ENCODE measurements around the gene FAM163B. TPM values are rescaled to one million over a fixed set of nuclear protein-coding genes. Genes with fewer than 3 reads are reported as not detected.

The FAM163B gene
- total RNA-seq, 1 experiment from 2014 or later = 2.0 TPM

- no peak overlapping the region for H3K27ac Mint-ChIP-seq
- peaks cover 12% of the 10 kb centered on the region for H3K27me3 Mint-ChIP-seq (ENCODE audit: low read depth)
- peaks cover 6% of the 10 kb centered on the region for H3K4me1 Mint-ChIP-seq
- CTCF ChIA-PET = interaction anchor here (1.0 to 4.0 kb wide), 2 partner anchors 12 to 67 kb away, joined by 3 to 15 read pairs; no protein-coding TSS in a partner anchor
- POLR2A ChIA-PET = no interaction called here
- no peak for ATAC-seq
- TF ChIP-seq, protein P1, sequence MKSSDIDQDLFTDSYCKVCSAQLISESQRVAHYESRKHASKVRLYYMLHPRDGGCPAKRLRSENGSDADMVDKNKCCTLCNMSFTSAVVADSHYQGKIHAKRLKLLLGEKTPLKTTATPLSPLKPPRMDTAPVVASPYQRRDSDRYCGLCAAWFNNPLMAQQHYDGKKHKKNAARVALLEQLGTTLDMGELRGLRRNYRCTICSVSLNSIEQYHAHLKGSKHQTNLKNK (CRISPR knock-in tag; IDR thresholded peaks at IDR 0.05) = no peak
- TF ChIP-seq, protein P2, sequence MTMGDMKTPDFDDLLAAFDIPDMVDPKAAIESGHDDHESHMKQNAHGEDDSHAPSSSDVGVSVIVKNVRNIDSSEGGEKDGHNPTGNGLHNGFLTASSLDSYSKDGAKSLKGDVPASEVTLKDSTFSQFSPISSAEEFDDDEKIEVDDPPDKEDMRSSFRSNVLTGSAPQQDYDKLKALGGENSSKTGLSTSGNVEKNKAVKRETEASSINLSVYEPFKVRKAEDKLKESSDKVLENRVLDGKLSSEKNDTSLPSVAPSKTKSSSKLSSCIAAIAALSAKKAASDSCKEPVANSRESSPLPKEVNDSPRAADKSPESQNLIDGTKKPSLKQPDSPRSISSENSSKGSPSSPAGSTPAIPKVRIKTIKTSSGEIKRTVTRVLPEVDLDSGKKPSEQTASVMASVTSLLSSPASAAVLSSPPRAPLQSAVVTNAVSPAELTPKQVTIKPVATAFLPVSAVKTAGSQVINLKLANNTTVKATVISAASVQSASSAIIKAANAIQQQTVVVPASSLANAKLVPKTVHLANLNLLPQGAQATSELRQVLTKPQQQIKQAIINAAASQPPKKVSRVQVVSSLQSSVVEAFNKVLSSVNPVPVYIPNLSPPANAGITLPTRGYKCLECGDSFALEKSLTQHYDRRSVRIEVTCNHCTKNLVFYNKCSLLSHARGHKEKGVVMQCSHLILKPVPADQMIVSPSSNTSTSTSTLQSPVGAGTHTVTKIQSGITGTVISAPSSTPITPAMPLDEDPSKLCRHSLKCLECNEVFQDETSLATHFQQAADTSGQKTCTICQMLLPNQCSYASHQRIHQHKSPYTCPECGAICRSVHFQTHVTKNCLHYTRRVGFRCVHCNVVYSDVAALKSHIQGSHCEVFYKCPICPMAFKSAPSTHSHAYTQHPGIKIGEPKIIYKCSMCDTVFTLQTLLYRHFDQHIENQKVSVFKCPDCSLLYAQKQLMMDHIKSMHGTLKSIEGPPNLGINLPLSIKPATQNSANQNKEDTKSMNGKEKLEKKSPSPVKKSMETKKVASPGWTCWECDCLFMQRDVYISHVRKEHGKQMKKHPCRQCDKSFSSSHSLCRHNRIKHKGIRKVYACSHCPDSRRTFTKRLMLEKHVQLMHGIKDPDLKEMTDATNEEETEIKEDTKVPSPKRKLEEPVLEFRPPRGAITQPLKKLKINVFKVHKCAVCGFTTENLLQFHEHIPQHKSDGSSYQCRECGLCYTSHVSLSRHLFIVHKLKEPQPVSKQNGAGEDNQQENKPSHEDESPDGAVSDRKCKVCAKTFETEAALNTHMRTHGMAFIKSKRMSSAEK (CRISPR knock-in tag; IDR thresholded peaks at IDR 0.05; ENCODE audit: borderline replicate concordance) = no peak
- TF ChIP-seq ZNF317 (CRISPR knock-in tag; IDR thresholded peaks at IDR 0.05; ENCODE audit: borderline replicate concordance, low read depth) (no peak), PRRX2 (CRISPR knock-in tag; IDR thresholded peaks at IDR 0.05) (no peak), NFATC4 (CRISPR knock-in tag; IDR thresholded peaks at IDR 0.05) (no peak), ZNF138 (CRISPR knock-in tag; conservative IDR thresholded peaks at IDR 0.05) (no peak), NR3C1 (CRISPR knock-in tag; conservative IDR thresholded peaks at IDR 0.05; ENCODE audit: low read depth) (no peak), ATF1 (CRISPR knock-in tag; IDR thresholded peaks at IDR 0.05) (no peak), HMGXB4 (CRISPR knock-in tag; IDR thresholded peaks at IDR 0.05) (no peak)
- TF ChIP-seq, protein P3, sequence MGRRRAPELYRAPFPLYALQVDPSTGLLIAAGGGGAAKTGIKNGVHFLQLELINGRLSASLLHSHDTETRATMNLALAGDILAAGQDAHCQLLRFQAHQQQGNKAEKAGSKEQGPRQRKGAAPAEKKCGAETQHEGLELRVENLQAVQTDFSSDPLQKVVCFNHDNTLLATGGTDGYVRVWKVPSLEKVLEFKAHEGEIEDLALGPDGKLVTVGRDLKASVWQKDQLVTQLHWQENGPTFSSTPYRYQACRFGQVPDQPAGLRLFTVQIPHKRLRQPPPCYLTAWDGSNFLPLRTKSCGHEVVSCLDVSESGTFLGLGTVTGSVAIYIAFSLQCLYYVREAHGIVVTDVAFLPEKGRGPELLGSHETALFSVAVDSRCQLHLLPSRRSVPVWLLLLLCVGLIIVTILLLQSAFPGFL (CRISPR knock-in tag; IDR thresholded peaks at IDR 0.05; ENCODE audit: borderline replicate concordance) = no peak
- peaks cover 18% of the 10 kb centered on the region for H3K36me3 Mint-ChIP-seq
- no peak for DNase-seq (ENCODE audit: low spot score)
- H3K4me3 Mint-ChIP-seq = no peak overlapping the region
- H3K9me3 Mint-ChIP-seq = peaks cover 25% of the 10 kb centered on the region
Observed at GRCh38 chr9:133600739-133601138, 8.4 kb downstream of the FAM163B start.

- DNase-seq (ENCODE audit: low spot score) (no peak), ATAC-seq (no peak)
- Mint-ChIP-seq H3K36me3 (peaks cover 18% of the 10 kb centered on the region), H3K4me3 (no peak overlapping the region), H3K4me1 (peaks cover 6% of the 10 kb centered on the region), H3K27me3 (ENCODE audit: low read depth) (peaks cover 15% of the 10 kb centered on the region), H3K27ac (no peak overlapping the region), H3K9me3 (peaks cover 27% of the 10 kb centered on the region)
- ChIA-PET POLR2A (no interaction called here), CTCF (no interaction called here)
- TF ChIP-seq ZNF512 (CRISPR knock-in tag; IDR thresholded peaks at IDR 0.05; ENCODE audit: borderline replicate concordance) = no peak
- no peak for TF ChIP-seq MLX (CRISPR knock-in tag; IDR thresholded peaks at IDR 0.05)
- TF ChIP-seq, protein P3 (CRISPR knock-in tag; IDR thresholded peaks at IDR 0.05; ENCODE audit: borderline replicate concordance) = no peak
- no peak for TF ChIP-seq ZNF396 (CRISPR knock-in tag; IDR thresholded peaks at IDR 0.05; ENCODE audit: borderline replicate concordance)
- no peak for TF ChIP-seq ZNF416 (CRISPR knock-in tag; IDR thresholded peaks at IDR 0.05)
- TF ChIP-seq, protein P4, sequence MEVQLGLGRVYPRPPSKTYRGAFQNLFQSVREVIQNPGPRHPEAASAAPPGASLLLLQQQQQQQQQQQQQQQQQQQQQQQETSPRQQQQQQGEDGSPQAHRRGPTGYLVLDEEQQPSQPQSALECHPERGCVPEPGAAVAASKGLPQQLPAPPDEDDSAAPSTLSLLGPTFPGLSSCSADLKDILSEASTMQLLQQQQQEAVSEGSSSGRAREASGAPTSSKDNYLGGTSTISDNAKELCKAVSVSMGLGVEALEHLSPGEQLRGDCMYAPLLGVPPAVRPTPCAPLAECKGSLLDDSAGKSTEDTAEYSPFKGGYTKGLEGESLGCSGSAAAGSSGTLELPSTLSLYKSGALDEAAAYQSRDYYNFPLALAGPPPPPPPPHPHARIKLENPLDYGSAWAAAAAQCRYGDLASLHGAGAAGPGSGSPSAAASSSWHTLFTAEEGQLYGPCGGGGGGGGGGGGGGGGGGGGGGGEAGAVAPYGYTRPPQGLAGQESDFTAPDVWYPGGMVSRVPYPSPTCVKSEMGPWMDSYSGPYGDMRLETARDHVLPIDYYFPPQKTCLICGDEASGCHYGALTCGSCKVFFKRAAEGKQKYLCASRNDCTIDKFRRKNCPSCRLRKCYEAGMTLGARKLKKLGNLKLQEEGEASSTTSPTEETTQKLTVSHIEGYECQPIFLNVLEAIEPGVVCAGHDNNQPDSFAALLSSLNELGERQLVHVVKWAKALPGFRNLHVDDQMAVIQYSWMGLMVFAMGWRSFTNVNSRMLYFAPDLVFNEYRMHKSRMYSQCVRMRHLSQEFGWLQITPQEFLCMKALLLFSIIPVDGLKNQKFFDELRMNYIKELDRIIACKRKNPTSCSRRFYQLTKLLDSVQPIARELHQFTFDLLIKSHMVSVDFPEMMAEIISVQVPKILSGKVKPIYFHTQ (CRISPR knock-in tag; IDR thresholded peaks at IDR 0.05) = no peak
- no peak for TF ChIP-seq E2F1 (CRISPR knock-in tag; IDR thresholded peaks at IDR 0.05)
- TF ChIP-seq ESRRA (CRISPR knock-in tag; IDR thresholded peaks at IDR 0.05; ENCODE audit: borderline replicate concordance) = no peak
- TF ChIP-seq KAT7 (CRISPR knock-in tag; IDR thresholded peaks at IDR 0.05; ENCODE audit: borderline replicate concordance) = no peak
Observed at GRCh38 chr9:133599470-133600173, 9.6 kb downstream of the FAM163B start.

All from WTC11 (cell line).